SJSA1 (cell line): ENCODE measurements around the gene AFG1L. TPM values are rescaled to one million over a fixed set of nuclear protein-coding genes. Genes with fewer than 3 reads are reported as not detected.
A peak's percentile ranks its signal among the peaks of the same experiment; 100 is the strongest.
"Not testable (repeated sequence)": the region's sequence is repeated elsewhere in the genome, so short reads cannot be mapped to it uniquely, and the experiment has no call there.

Experiments
- DNase-seq, 2 experiments: peaks; one replicate each; pipeline ENCODE4 v3.0.0-alpha.2; 2015 to 2020; ENCODE audit warnings: low spot score in 2 of 2, low read depth in 1 of 2
- H3K27ac ChIP-seq: fragments of 250-450 bp; sonication (Bioruptor Pico); 2 replicates; pipeline ENCODE4 v1.5.1; 2020; ENCODE audit warnings: mild to moderate bottlenecking, moderate library complexity
- H3K27me3 ChIP-seq: fragments of 250-450 bp; sonication (Bioruptor Pico); replicated peaks from 2 replicates; pipeline ENCODE4 v1.5.1; 2020; ENCODE audit warnings: mild to moderate bottlenecking, moderate library complexity
- H3K36me3 ChIP-seq: fragments of 250-450 bp; sonication (Bioruptor Pico); 2 replicates; pipeline ENCODE4 v1.5.1; 2020; ENCODE audit warnings: mild to moderate bottlenecking
- H3K4me1 ChIP-seq: fragments of 250-450 bp; sonication (Bioruptor Pico); replicated peaks from 2 replicates; pipeline ENCODE4 v1.6.1; 2021; ENCODE audit warnings: mild to moderate bottlenecking
- H3K4me3 ChIP-seq: fragments of 250-450 bp; sonication (Bioruptor Pico); 2 replicates; pipeline ENCODE4 v1.5.1; 2020; ENCODE audit warnings: mild to moderate bottlenecking
- H3K9me3 ChIP-seq: fragments of 250-450 bp; sonication (Bioruptor Pico); replicated peaks from 2 replicates; pipeline ENCODE4 v1.5.1; 2020; ENCODE audit warnings: mild to moderate bottlenecking
- total RNA-seq: library from RNA; depleted of rRNA; stranded (reverse); fragments of >200 nt; shearing (Covaris generic); gene quantifications from 2 replicates; pipeline ENCODE4 v1.2.3, GENCODE V29; 2014

The AFG1L gene
- total RNA-seq, 1 experiment from 2014 or later = 3.0 TPM

DNA sequence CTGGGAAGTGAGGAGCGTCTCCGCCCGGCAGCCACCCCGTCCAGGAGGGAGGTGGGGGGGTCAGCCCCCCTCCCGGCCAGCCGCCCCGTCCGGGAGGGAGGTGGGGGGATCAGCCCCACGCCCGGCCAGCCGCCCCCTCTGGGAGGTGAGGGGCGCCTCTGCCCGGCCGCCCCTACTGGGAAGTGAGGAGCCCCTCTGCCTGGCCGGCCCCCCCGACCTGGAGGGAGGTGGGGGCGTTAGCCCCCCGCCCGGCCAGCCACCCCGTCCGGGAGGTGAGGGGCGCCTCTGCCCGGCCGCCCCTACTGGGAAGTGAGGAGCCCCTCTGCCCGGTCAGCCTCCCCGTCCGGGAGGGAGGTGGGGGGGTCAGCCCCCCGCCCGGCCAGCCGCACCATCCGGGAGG lies 24.9 kb upstream of the AFG1L start:
- H3K27me3 ChIP-seq, H3K36me3 ChIP-seq, DNase-seq, H3K4me1 ChIP-seq, H3K27ac ChIP-seq, H3K4me3 ChIP-seq, H3K9me3 ChIP-seq: not testable (repeated sequence)

- Histone ChIP-seq H3K27me3 (no peaks in the 10 kb centered on the region), H3K36me3 (no peaks in the 10 kb centered on the region), H3K4me3 (no peak overlapping the region), H3K9me3 (no peaks in the 10 kb centered on the region), H3K4me1 (no peaks in the 10 kb centered on the region; the same call in 1 of the 2 replicates), H3K27ac (no peak overlapping the region)
- no peak for DNase-seq
Measured at GRCh38 chr6:108274546-108274945, 20.3 kb upstream of the AFG1L start.

GRCh38 chr6:108275976-108276375 lies 18.9 kb upstream of the AFG1L start:
- H3K4me1 ChIP-seq = no peaks in the 10 kb centered on the region; the same call in 1 of the 2 replicates
- no peaks in the 10 kb centered on the region for H3K9me3 ChIP-seq
- H3K27me3 ChIP-seq = no peaks in the 10 kb centered on the region

GRCh38 chr6:108277295-108277694 lies 17.6 kb upstream of the AFG1L start:
- H3K4me3 ChIP-seq = no peak overlapping the region
- no peak for DNase-seq
- no peak overlapping the region for H3K27ac ChIP-seq
- no peaks in the 10 kb centered on the region; the same call in 1 of the 2 replicates for H3K4me1 ChIP-seq
- H3K36me3 ChIP-seq = no peaks in the 10 kb centered on the region
- no peaks in the 10 kb centered on the region for H3K27me3 ChIP-seq
- H3K9me3 ChIP-seq = no peaks in the 10 kb centered on the region

More at GRCh38 chr6:108275976-108276375, 18.9 kb upstream of the AFG1L start:
- H3K36me3 ChIP-seq = no peaks in the 10 kb centered on the region
- no peak for DNase-seq
- H3K4me3 ChIP-seq = no peak overlapping the region
- H3K27ac ChIP-seq = no peak overlapping the region

- Histone ChIP-seq H3K4me3 (no peak overlapping the region), H3K27me3 (no peaks in the 10 kb centered on the region), H3K36me3 (no peaks in the 10 kb centered on the region), H3K9me3 (no peaks in the 10 kb centered on the region), H3K4me1 (no peaks in the 10 kb centered on the region; the same call in 1 of the 2 replicates), H3K27ac (no peak overlapping the region)
- DNase-seq = no peak
Measured at GRCh38 chr6:108277831-108278230, 17.0 kb upstream of the AFG1L start.

DNA sequence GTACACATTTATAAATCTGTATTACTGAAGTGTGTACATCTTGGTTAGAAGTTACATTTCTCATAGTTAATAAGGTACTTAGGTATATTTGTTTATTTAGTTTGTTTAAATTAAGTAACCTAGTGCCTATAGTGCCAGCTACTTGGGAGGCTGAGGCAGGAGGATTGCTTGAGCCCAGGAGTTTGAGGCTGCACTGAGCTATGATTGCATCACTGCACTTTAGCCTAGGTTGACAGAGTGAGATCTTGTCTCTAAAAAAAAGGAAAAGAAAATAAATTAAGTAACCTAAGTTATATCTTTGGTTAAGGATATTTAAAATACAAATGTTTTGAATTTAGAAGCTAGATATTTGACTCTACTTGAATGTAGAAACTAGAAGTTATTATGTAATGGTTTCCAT lies 9.5 kb upstream of the AFG1L start:
- no peaks in the 10 kb centered on the region for H3K27me3 ChIP-seq
- no peaks in the 10 kb centered on the region for H3K9me3 ChIP-seq
- H3K27ac ChIP-seq = no peak overlapping the region
- no peak overlapping the region for H3K4me3 ChIP-seq
- no peaks in the 10 kb centered on the region for H3K4me1 ChIP-seq
- H3K36me3 ChIP-seq = no peaks in the 10 kb centered on the region
- no peak for DNase-seq

DNA sequence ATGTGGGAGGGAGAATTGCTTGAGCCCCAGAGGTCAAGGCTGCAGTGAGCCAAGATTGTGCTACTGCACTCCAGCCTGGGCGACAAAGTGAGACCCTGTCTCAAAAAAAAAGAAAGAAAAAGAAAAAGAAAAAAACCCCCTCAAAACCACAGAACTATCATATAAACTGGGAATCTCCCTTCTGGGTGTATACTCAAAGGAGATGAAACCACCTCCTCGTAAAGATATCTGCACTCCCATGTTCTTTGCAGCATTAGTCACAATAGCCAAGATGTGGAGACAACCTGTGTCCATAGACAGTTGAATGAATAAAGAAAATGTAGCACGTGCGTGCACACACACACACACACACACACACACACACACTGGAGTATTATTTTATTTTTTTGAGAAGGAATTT lies 8.5 kb upstream of the AFG1L start:
- Histone ChIP-seq H3K36me3 (no peaks in the 10 kb centered on the region), H3K27me3 (no peaks in the 10 kb centered on the region), H3K9me3 (no peaks in the 10 kb centered on the region), H3K4me3 (no peak overlapping the region), H3K27ac (no peak overlapping the region), H3K4me1 (no peaks in the 10 kb centered on the region)
- no peak for DNase-seq

DNA sequence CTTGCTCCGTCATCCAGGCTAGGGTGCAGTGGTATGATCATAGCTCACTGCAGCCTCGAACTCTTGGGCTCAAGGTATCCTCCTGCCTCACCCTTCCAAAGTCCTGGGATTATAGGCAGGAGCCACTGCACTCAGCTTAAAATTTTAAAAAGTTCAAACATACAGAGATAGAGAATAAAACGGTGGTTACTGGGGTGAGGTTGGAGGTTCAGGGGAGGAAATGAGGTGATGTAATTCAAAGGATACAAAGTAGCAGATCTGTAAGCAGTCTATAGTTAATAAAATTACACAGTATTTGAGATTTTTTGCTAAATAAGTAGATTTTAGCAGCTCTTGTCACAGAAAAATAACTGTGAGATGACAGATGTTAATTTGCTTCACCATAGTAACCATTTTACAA lies 7.5 kb upstream of the AFG1L start:
- no peak overlapping the region for H3K4me3 ChIP-seq
- no peaks in the 10 kb centered on the region for H3K9me3 ChIP-seq
- no peaks in the 10 kb centered on the region for H3K4me1 ChIP-seq
- H3K27ac ChIP-seq = no peak overlapping the region
- H3K36me3 ChIP-seq = no peaks in the 10 kb centered on the region
- H3K27me3 ChIP-seq = no peaks in the 10 kb centered on the region
- no peak for DNase-seq

DNA sequence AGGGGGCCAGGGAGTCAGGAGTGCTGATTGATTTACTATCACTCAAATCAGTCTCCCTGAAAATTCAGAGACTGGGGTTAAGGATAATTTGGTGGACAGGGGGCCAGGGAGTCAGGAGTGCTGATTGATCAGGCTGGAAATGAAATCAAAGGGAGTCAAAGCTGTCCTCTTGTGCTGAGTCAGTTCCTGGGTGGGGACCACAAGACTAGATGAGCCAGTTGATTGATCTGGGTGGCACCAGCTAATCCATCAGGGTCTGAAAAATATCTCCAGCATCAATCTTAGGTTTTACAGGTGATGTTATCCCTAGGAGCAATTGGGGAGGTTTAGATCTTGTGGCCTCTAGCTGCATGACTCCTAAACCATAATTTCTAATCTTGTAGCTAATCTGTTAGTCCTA lies 6.1 kb upstream of the AFG1L start:
- no peaks in the 10 kb centered on the region for H3K27me3 ChIP-seq
- no peaks in the 10 kb centered on the region for H3K9me3 ChIP-seq
- H3K4me3 ChIP-seq = no peak overlapping the region
- no peak overlapping the region for H3K27ac ChIP-seq
- no peaks in the 10 kb centered on the region for H3K4me1 ChIP-seq
- no peak for DNase-seq
- no peaks in the 10 kb centered on the region for H3K36me3 ChIP-seq

- DNase-seq = no peak
- H3K4me1 ChIP-seq = peaks cover 4% of the 10 kb centered on the region; the same call in 1 of the 2 replicates
- H3K27ac ChIP-seq = no peak overlapping the region
- H3K4me3 ChIP-seq = no peak overlapping the region
- no peaks in the 10 kb centered on the region for H3K36me3 ChIP-seq
- H3K9me3 ChIP-seq = no peaks in the 10 kb centered on the region
- no peaks in the 10 kb centered on the region for H3K27me3 ChIP-seq
Measured at GRCh38 chr6:108291091-108291490, 3.8 kb upstream of the AFG1L start.

DNA sequence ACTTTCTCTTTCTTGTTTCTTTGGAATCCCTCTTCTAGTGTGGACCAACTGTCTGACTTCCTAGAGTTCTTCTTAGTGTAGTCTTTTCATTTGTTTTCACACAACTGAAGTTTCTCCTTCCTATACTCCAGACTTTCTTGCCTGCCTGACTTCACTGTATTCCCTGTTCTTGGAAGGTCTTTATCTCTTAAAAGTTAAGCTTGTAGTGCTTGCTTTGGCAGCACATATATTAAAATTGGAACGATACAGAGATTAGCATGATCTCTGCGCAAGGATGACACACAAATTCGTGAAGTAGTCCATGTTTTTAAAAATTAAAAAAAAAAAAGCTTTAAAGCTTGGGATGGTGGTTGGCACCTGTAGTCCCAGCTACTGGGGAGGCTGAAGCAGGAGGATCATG lies 2.3 kb upstream of the AFG1L start:
- not testable (repeated sequence) for H3K9me3 ChIP-seq, H3K4me1 ChIP-seq, H3K4me3 ChIP-seq, DNase-seq, H3K27ac ChIP-seq, H3K27me3 ChIP-seq, H3K36me3 ChIP-seq

- H3K27me3 ChIP-seq = no peaks in the 10 kb centered on the region
- 0 out of 2 replicates have a peak overlapping the region, but pooled peaks have one; percentile 88 for H3K27ac ChIP-seq
- peaks cover 4% of the 10 kb centered on the region; the same call in 1 of the 2 replicates for H3K4me1 ChIP-seq
- H3K9me3 ChIP-seq = no peaks in the 10 kb centered on the region
- peak overlapping the region; percentile 67 for H3K4me3 ChIP-seq
- H3K36me3 ChIP-seq = no peaks in the 10 kb centered on the region
- no peak for DNase-seq
Measured at GRCh38 chr6:108293527-108294296, 1.1 kb upstream of the AFG1L start.

GRCh38 chr6:108294297-108294726 lies 542 bp upstream of the AFG1L start:
- Histone ChIP-seq H3K27ac (peak overlapping the region; percentile 88), H3K4me3 (peak overlapping the region; percentile 67), H3K27me3 (no peaks in the 10 kb centered on the region), H3K36me3 (no peaks in the 10 kb centered on the region), H3K4me1 (peaks cover 4% of the 10 kb centered on the region; the same call in 1 of the 2 replicates), H3K9me3 (no peaks in the 10 kb centered on the region)
- no peak for DNase-seq

DNA sequence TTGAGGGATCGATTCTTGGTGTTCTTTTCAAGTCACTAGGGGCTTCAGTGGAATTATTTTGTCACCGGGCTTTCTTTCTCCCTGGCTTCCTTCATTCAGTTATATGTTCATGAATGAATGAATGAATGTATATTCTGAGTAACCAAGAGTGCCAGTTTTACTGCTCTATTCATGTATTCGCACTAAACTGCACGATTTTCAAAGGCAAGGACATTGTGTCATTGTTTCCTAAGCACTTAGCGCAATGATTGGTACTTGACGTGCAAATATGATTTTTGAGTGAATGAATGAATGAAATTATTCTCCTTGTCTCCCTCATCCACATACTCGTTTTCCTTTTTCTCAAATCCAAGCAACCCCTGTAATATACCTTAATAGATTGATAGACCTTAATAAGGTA lies 822 bp downstream of the AFG1L start:
- Histone ChIP-seq H3K4me1 (peaks cover 4% of the 10 kb centered on the region; the same call in 1 of the 2 replicates), H3K9me3 (no peaks in the 10 kb centered on the region), H3K27me3 (no peaks in the 10 kb centered on the region), H3K4me3 (peak overlapping the region; percentile 67), H3K27ac (peak overlapping the region; percentile 88), H3K36me3 (no peaks in the 10 kb centered on the region)
- no peak for DNase-seq
